ENCODE measurements around the gene LBHD2. TPM values are rescaled to one million over a fixed set of nuclear protein-coding genes. Genes with fewer than 3 reads are reported as not detected.
"Not testable (repeated sequence)": the region's sequence is repeated elsewhere in the genome, so short reads cannot be mapped to it uniquely, and the experiment has no call there.

LBHD2 gene
- total and polyA plus RNA-seq, 9 donors: 0.47 TPM; not detected in 8

GRCh38 chr14:103112400-103113243 is 28.6 kb downstream of the LBHD2 start:
- no peaks in the 10 kb centered on the region for H3K36me3 ChIP-seq
- no peaks in the 10 kb centered on the region for H3K27me3 ChIP-seq
- H3K9me3 ChIP-seq: no peaks in the 10 kb centered on the region
- H3K4me3 ChIP-seq: no peak overlapping the region
- TF ChIP-seq POLR2A (IDR thresholded peaks at IDR 0.05) (no peak), EP300 (IDR thresholded peaks at IDR 0.05) (no peak), CTCF (IDR thresholded peaks at IDR 0.05) (no peak)
- WGBS, 3 donors: 79 to 86% (median 81%) methylated on average over 10 to 11 of the region's 11 CpGs
- H3K27ac ChIP-seq: no peak overlapping the region
- DNase-seq: no peak
- intact Hi-C loops (cut with DNase I): no loop called here
- peaks cover 14% of the 10 kb centered on the region for H3K4me1 ChIP-seq (ENCODE audit: insufficient read depth)

DNA sequence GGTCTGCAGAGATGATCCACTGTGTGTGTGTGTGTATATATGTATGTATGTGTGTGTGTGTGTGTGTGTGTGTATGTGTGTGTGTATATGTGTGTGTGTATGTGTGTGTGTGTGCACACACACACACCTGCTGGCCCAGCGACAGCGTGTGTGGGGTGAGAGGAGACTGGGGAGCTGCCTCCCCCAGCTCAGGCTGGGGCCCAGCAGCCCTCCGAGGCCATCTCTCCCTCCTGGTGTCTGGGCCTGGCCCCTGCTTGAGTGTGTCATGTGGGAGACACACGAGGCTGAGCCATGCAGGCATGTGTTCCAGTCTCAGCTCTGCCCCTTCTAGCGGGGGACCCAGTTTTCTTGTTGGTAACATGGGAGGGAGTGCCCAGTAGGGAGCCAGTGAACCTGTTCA is 29.3 kb downstream of the LBHD2 start:
- intact Hi-C loops (cut with DNase I): no loop called here
- H3K9me3 ChIP-seq: no peaks in the 10 kb centered on the region
- TF ChIP-seq EP300 (IDR thresholded peaks at IDR 0.05) (no peak), CTCF (IDR thresholded peaks at IDR 0.05) (no peak), POLR2A (IDR thresholded peaks at IDR 0.05) (no peak)
- peaks cover 15% of the 10 kb centered on the region for H3K4me1 ChIP-seq (ENCODE audit: insufficient read depth)
- DNase-seq: no peak
- H3K4me3 ChIP-seq: no peak overlapping the region
- H3K27ac ChIP-seq: no peak overlapping the region
- 80 to 90% (median 81%) methylated on average over 4 to 5 of the region's 5 CpGs for WGBS, 3 donors
- no peaks in the 10 kb centered on the region for H3K36me3 ChIP-seq
- no peaks in the 10 kb centered on the region for H3K27me3 ChIP-seq

DNA sequence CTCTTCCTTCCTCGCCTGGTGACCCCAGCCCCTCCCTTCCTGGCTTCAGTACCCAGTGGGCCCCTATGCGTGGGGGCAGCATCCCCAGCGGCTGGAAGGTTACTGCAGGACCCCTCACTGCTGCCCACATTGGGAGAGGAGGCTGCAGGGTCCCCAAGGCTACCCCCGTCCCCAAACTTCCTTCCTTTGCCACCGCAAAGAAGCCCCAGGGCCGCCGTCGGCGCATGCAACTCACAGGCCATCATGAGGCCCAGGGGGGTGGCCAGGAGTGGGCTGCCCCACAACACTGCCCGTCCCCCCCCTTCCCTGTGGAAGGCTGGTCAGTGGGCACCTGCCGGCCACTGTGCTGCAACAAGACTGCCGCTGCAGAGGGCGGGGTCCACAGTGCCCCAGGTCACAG is 29.8 kb downstream of the LBHD2 start:
- Histone ChIP-seq H3K4me1 (ENCODE audit: insufficient read depth) (peaks cover 17% of the 10 kb centered on the region), H3K27ac (no peak overlapping the region), H3K27me3 (no peaks in the 10 kb centered on the region), H3K9me3 (no peaks in the 10 kb centered on the region), H3K36me3 (no peaks in the 10 kb centered on the region), H3K4me3 (no peak overlapping the region)
- 89 to 95% (median 94%) methylated on average over 13 of the region's 13 CpGs for WGBS, 3 donors
- TF ChIP-seq EP300 (IDR thresholded peaks at IDR 0.05) (no peak), CTCF (IDR thresholded peaks at IDR 0.05) (no peak), POLR2A (IDR thresholded peaks at IDR 0.05) (no peak)
- intact Hi-C loops (cut with DNase I): no loop called here
- no peak for DNase-seq

GRCh38 chr14:103115086-103115679 is 31.2 kb downstream of the LBHD2 start:
- H3K27me3 ChIP-seq; H3K9me3 ChIP-seq; intact Hi-C loops (cut with DNase I); H3K4me3 ChIP-seq; DNase-seq; H3K36me3 ChIP-seq: not testable (repeated sequence)
- Histone ChIP-seq H3K27ac (peak overlapping the region; percentile 16 to 38), H3K4me1 (ENCODE audit: insufficient read depth) (peaks cover 11% of the 10 kb centered on the region)
- 41 to 49% (median 44%) methylated on average over 12 of the region's 12 CpGs for WGBS, 3 donors
